Naive thymus-derived CD4-positive, alpha-beta T cell (primary cell): ENCODE measurements around the gene FBLN1. TPM values are rescaled to one million over a fixed set of nuclear protein-coding genes. Genes with fewer than 3 reads are reported as not detected.
"Not testable (repeated sequence)": the region's sequence is repeated elsewhere in the genome, so short reads cannot be mapped to it uniquely, and the experiment has no call there.

Experiments
- ATAC-seq: fragments of 150-1000 bp; cut with Tn5 transposase; 2 replicates; pipeline ENCODE4 v1.10.0; 2021; ENCODE audit warnings: mild to moderate bottlenecking, moderate library complexity
- CTCF ChIA-PET: fragments of 350-600 bp; sonication (Branson Sonifier 250); formaldehyde crosslinking; loops from one replicate; lab custom pipeline; 2021; ENCODE audit warnings: antibody characterized with exemption; lab: Charles Lee
- POLR2A ChIA-PET: fragments of 350-600 bp; sonication (Branson Sonifier 250); formaldehyde crosslinking; loops from one replicate; lab custom pipeline; 2021; ENCODE audit warnings: antibody characterized with exemption, inconsistent platforms; lab: Charles Lee
- DNase-seq, 9 donors: peaks; one replicate each; pipeline versions ENCODE4 v3.0.0 to v3.0.0-alpha.2; 2020 to 2022; ENCODE audit warnings: mixed read lengths in 1 of 9
- H3K27ac ChIP-seq: one replicate; pipeline ENCODE4 v1.7.0; 2013; ENCODE audit warnings: mild to moderate bottlenecking, low read depth, low read length, moderate library complexity
- H3K27me3 ChIP-seq, 2 donors: one replicate each; pipeline ENCODE4 v1.7.0; 2013; ENCODE audit warnings: low read length in 2 of 2, mild to moderate bottlenecking in 2 of 2, moderate library complexity in 2 of 2; ENCODE audit not compliant: control insufficient read depth in 2 of 2, insufficient read depth in 2 of 2
- H3K36me3 ChIP-seq, 3 experiments: 1 replicate in 2 of 3; 2 replicates in 1 of 3; pipeline ENCODE4 v1.7.0; 2013; ENCODE audit warnings: low read length in 3 of 3, mild to moderate bottlenecking in 3 of 3, moderate library complexity in 1 of 3; ENCODE audit not compliant: insufficient read depth in 3 of 3, control insufficient read depth in 2 of 3
- H3K4me1 ChIP-seq, 2 donors: one replicate each; pipeline ENCODE4 v1.7.0; 2013; ENCODE audit warnings: low read length in 2 of 2, mild to moderate bottlenecking in 2 of 2, moderate library complexity in 1 of 2; ENCODE audit not compliant: control insufficient read depth in 2 of 2, insufficient read depth in 2 of 2
- H3K4me3 ChIP-seq: 2 replicates; pipeline ENCODE4 v1.7.0; 2013; ENCODE audit warnings: mild to moderate bottlenecking, low read length
- H3K9me3 ChIP-seq, 3 experiments: 1 replicate in 2 of 3; 2 replicates in 1 of 3; pipeline ENCODE4 v1.7.0; 2013; ENCODE audit warnings: low read length in 3 of 3; ENCODE audit not compliant: control insufficient read depth in 2 of 3
- H3K27ac Mint-ChIP-seq, 9 donors: one replicate each; pipeline ENCODE4 v1.8.0; 2020 to 2022; ENCODE audit warnings: mixed read lengths in 9 of 9, mild to moderate bottlenecking in 8 of 9, moderate library complexity in 5 of 9, inconsistent platforms in 2 of 9
- H3K27me3 Mint-ChIP-seq, 5 donors: one replicate each; pipeline ENCODE4 v1.8.0; 2021 to 2022; ENCODE audit warnings: mixed read lengths in 5 of 5, mild to moderate bottlenecking in 1 of 5
- H3K36me3 Mint-ChIP-seq, 5 donors: one replicate each; pipeline ENCODE4 v1.8.0; 2020 to 2022; ENCODE audit warnings: mixed read lengths in 5 of 5, mild to moderate bottlenecking in 3 of 5, inconsistent platforms in 1 of 5
- H3K4me1 Mint-ChIP-seq, 7 donors: one replicate each; pipeline ENCODE4 v1.8.0; 2020 to 2022; ENCODE audit warnings: mixed read lengths in 7 of 7, mild to moderate bottlenecking in 3 of 7, inconsistent platforms in 1 of 7
- H3K4me3 Mint-ChIP-seq, 10 donors: one replicate each; pipeline ENCODE4 v1.8.0; 2020 to 2022; ENCODE audit warnings: mild to moderate bottlenecking in 10 of 10, mixed read lengths in 10 of 10, moderate library complexity in 6 of 10, inconsistent platforms in 2 of 10
- H3K9me3 Mint-ChIP-seq, 11 donors: one replicate each; pipeline ENCODE4 v1.8.0; 2020 to 2022; ENCODE audit warnings: mixed read lengths in 11 of 11, mild to moderate bottlenecking in 4 of 11, inconsistent platforms in 1 of 11, moderate library complexity in 1 of 11
- intact Hi-C, 2 donors: fragments of 100-400 bp; cut with micrococcal nuclease; formaldehyde crosslinking; loops; one replicate each; pipeline ENCODE4 v1.15.1; 2023
- polyA plus RNA-seq, 2 donors: library from polyadenylated mRNA; unstranded; fragments of 300-500 nt; fragmentation: Illumina TruSeq; gene quantifications; one replicate each; pipeline ENCODE4 v1.2.3, GENCODE V29; 2021
- total RNA-seq, 6 experiments: library from RNA in 5 of 6; stranded (reverse) in 5 of 6; gene quantifications; 1 replicate in 5 of 6; 2 replicates in 1 of 6; pipeline ENCODE4 v1.2.3 and lab custom pipeline; 2021 to 2026

FBLN1 gene
- total and polyA plus RNA-seq, 7 experiments from 2014 or later: 0.11 to 1.1 TPM; not detected in 5

- Mint-ChIP-seq H3K9me3 (peaks cover 0 to 3% (median 0%) of the 10 kb centered on the region in 11 donors), H3K27ac (no peak overlapping the region), H3K4me1 (peaks cover 0 to 3% (median 0%) of the 10 kb centered on the region in 7 donors), H3K4me3 (no peak overlapping the region), H3K36me3 (no peaks in the 10 kb centered on the region), H3K27me3 (peaks cover 14 to 46% (median 22%) of the 10 kb centered on the region in 5 donors)
- H3K27me3 ChIP-seq: no peaks in the 10 kb centered on the region
- intact Hi-C loops: no loop called here
- H3K4me3 ChIP-seq: no peak overlapping the region
- no peaks in the 10 kb centered on the region for H3K4me1 ChIP-seq
- POLR2A ChIA-PET: no interaction called here
- no peak for ATAC-seq
- H3K36me3 ChIP-seq: no peaks in the 10 kb centered on the region
- CTCF ChIA-PET: no interaction called here
- H3K27ac ChIP-seq: no peak overlapping the region
- no peaks in the 10 kb centered on the region for H3K9me3 ChIP-seq
- DNase-seq: no peak
These were observed 10.8 kb upstream of the FBLN1 start for GRCh38 chr22:45491841-45492240.

GRCh38 chr22:45493286-45493771 is 9.4 kb upstream of the FBLN1 start:
- DNase-seq (no peak), ATAC-seq (no peak)
- no peak overlapping the region for H3K4me3 Mint-ChIP-seq
- no peaks in the 10 kb centered on the region for H3K36me3 Mint-ChIP-seq
- peaks cover 0 to 3% (median 0%) of the 10 kb centered on the region in 11 donors for H3K9me3 Mint-ChIP-seq
- no peak overlapping the region for H3K27ac Mint-ChIP-seq
- ChIA-PET POLR2A (no interaction called here), CTCF (no interaction called here)
- Histone ChIP-seq H3K4me1 (no peaks in the 10 kb centered on the region), H3K36me3 (no peaks in the 10 kb centered on the region), H3K9me3 (no peaks in the 10 kb centered on the region), H3K27ac (no peak overlapping the region), H3K4me3 (no peak overlapping the region), H3K27me3 (no peaks in the 10 kb centered on the region)
- peaks cover 0 to 3% (median 0%) of the 10 kb centered on the region in 7 donors for H3K4me1 Mint-ChIP-seq
- intact Hi-C loops: no loop called here
- H3K27me3 Mint-ChIP-seq: peaks cover 13 to 43% (median 22%) of the 10 kb centered on the region in 5 donors

- DNase-seq, H3K27ac Mint-ChIP-seq, CTCF ChIA-PET, H3K36me3 ChIP-seq, H3K27me3 ChIP-seq, H3K27ac ChIP-seq, H3K9me3 ChIP-seq, H3K4me3 ChIP-seq, POLR2A ChIA-PET, H3K9me3 Mint-ChIP-seq, H3K36me3 Mint-ChIP-seq, ATAC-seq, H3K4me1 ChIP-seq, H3K4me1 Mint-ChIP-seq, intact Hi-C loops, H3K4me3 Mint-ChIP-seq: not testable (repeated sequence)
- peaks cover 7 to 43% (median 22%) of the 10 kb centered on the region in 5 donors for H3K27me3 Mint-ChIP-seq
These were observed 8.4 kb upstream of the FBLN1 start for GRCh38 chr22:45494306-45494705.

GRCh38 chr22:45495616-45496015 is 7.1 kb upstream of the FBLN1 start:
- H3K9me3 ChIP-seq, H3K27ac Mint-ChIP-seq, H3K9me3 Mint-ChIP-seq, H3K36me3 ChIP-seq, H3K36me3 Mint-ChIP-seq, DNase-seq, intact Hi-C loops, H3K4me1 Mint-ChIP-seq, H3K4me1 ChIP-seq, ATAC-seq, POLR2A ChIA-PET, H3K27me3 ChIP-seq, H3K27ac ChIP-seq, H3K4me3 Mint-ChIP-seq, CTCF ChIA-PET, H3K4me3 ChIP-seq: not testable (repeated sequence)
- peaks cover 10 to 47% (median 22%) of the 10 kb centered on the region in 5 donors for H3K27me3 Mint-ChIP-seq

- no peaks in the 10 kb centered on the region for H3K36me3 Mint-ChIP-seq
- H3K4me3 Mint-ChIP-seq: no peak overlapping the region
- ATAC-seq: no peak
- H3K9me3 Mint-ChIP-seq: peaks cover 0 to 3% (median 0%) of the 10 kb centered on the region in 11 donors
- peaks cover 0 to 3% (median 0%) of the 10 kb centered on the region in 7 donors for H3K4me1 Mint-ChIP-seq
- no peak for DNase-seq
- H3K27ac ChIP-seq: no peak overlapping the region
- H3K27ac Mint-ChIP-seq: no peak overlapping the region
- H3K4me3 ChIP-seq: no peak overlapping the region
- intact Hi-C loops: no loop called here
- H3K9me3 ChIP-seq: no peaks in the 10 kb centered on the region
- H3K4me1 ChIP-seq: no peaks in the 10 kb centered on the region
- POLR2A ChIA-PET: no interaction called here
- CTCF ChIA-PET: no interaction called here
- peaks cover 16 to 49% (median 29%) of the 10 kb centered on the region in 5 donors for H3K27me3 Mint-ChIP-seq
- H3K27me3 ChIP-seq: no peaks in the 10 kb centered on the region
- no peaks in the 10 kb centered on the region for H3K36me3 ChIP-seq
These were observed 6.2 kb upstream of the FBLN1 start for GRCh38 chr22:45496451-45496941.

GRCh38 chr22:45497351-45498145 is 5.1 kb upstream of the FBLN1 start:
- Mint-ChIP-seq H3K36me3 (no peaks in the 10 kb centered on the region), H3K27me3 (peaks cover 14 to 52% (median 27%) of the 10 kb centered on the region in 5 donors), H3K9me3 (peaks cover 0 to 3% (median 0%) of the 10 kb centered on the region in 11 donors), H3K4me1 (peaks cover 0 to 3% (median 0%) of the 10 kb centered on the region in 7 donors), H3K4me3 (no peak overlapping the region), H3K27ac (no peak overlapping the region)
- ChIA-PET CTCF (no interaction called here), POLR2A (no interaction called here)
- intact Hi-C loops: no loop called here
- no peak overlapping the region for H3K27ac ChIP-seq
- DNase-seq: no peak
- H3K36me3 ChIP-seq: no peaks in the 10 kb centered on the region
- no peaks in the 10 kb centered on the region for H3K27me3 ChIP-seq
- H3K4me1 ChIP-seq: no peaks in the 10 kb centered on the region
- H3K9me3 ChIP-seq: no peaks in the 10 kb centered on the region
- ATAC-seq: no peak
- H3K4me3 ChIP-seq: no peak overlapping the region
